CD4-positive, alpha-beta T cell treated with Interleukin-15 for 1 hour (primary cell): ENCODE results near the gene AHCYL1.

ENCODE experiments used
- DNase-seq: peaks from one replicate; pipeline ENCODE4 v3.0.0-alpha.2; 2020

AHCYL1 gene

DNA sequence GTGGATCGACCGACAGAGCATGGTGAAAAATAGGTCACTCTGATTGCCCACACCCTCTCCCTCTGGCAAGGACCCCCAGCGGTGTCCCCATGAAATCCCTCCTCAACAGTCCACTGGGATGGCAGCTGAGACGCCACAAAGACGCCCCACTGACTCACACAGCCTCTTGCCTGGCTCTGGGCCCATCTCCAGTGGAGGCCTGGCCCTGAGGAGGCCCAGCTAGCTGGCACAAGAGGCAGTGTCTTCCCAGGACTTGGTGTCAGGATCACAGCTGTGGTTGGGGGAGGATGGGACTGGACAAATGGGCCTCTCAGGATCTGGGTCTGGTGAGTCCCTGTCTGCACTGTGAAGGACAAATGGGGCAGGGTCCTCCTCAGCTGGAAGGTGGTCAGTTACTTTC, 81.3 kb downstream of the AHCYL1 start:
- DNase-seq = no peak

DNA sequence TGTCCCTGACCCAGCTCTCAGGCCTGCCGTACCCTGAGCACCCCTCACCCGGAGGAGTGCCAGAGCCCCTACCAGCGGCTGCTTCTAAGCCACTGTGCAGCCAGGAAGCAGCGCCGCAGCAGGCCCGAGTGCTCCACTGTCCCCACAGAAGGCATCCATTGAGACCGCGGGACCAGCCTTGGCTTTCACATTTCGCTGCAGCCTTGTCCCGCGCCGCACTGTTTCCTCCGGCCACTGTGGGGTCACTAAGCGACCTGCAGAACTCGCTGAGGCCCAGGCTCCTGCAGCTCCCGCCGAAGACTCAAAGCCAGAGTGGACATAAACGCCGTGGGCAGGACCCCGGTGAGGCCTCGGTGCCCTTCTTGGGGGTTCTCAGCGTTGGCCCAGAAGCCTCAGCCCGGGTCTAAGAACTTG, 82.9 kb downstream of the AHCYL1 start:
- DNase-seq = no peak

DNA sequence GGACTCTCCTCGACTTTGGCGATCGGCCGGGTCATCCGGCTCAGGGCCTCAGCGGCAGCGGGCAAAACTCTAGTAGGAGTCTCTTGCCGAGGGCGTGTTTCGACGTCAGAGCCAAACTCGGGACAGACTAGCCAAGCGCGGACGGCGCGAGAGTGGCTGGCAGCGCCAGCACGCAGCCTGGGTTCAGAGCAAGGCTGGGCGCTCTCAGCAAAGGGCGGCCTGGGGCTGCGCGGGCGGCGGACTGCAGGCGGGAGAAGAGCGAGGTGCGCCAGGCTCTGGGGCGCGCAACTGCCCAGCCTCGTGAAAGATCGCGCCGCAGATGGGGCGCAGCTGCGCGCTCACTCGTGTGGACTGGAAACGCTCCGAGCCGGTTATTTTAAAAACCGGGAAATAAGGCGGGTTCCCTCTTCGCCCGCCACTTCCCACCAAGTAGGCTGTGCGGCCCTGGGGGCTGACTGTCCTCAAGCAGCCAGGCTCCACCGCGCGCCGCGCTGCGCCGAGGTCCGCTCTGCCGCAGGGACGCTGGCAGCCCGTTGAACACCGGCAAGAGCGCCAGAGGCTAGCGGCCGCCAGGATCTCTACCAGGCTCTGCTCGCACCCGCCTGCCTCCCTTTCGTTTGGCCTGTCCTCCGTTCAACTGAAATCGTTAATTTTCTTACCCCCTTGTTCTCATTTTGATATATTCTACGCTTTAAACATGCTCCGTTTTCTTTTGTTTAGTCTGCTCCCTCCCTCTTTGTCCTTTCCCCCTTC, 83.5 kb downstream of the AHCYL1 start:
- no peak for DNase-seq

DNA sequence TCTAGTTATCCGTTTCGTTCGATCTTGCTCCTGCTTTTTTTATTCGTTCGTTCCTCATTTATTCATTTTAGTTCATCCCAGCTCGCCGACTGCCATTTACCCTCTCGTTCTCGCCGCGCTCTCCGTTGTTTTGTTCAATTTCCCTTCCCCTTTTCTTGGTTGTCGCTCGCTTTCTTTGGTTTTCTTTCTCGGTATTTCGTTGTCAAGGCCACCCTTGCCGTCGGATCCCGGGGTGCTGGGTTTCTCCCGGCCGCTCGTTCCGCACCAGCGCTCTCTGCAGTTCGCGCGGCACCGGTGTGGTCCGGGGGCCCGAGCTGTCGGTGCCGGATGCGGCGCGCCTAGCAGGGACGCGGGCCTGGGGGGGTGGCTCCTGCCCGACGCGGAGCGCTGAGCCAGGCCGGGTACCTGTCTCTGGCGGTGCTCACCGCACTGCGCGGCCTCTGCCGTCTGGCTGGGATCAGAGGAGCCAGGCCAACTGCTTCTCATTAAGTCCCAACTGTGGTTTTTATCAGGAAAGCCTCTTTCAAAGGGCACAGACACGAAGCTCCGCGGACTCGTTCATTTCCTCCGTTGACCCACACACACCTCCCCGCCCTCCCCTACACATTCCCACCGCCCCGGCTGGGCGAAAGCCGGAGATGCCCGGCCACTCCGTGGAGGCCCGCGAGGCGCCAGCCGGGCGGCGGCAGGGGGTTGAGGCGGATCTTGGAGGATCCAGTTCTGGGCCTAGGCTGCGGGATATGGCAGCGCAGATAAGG, 84.3 kb downstream of the AHCYL1 start:
- peak; percentile 27 for DNase-seq

DNA sequence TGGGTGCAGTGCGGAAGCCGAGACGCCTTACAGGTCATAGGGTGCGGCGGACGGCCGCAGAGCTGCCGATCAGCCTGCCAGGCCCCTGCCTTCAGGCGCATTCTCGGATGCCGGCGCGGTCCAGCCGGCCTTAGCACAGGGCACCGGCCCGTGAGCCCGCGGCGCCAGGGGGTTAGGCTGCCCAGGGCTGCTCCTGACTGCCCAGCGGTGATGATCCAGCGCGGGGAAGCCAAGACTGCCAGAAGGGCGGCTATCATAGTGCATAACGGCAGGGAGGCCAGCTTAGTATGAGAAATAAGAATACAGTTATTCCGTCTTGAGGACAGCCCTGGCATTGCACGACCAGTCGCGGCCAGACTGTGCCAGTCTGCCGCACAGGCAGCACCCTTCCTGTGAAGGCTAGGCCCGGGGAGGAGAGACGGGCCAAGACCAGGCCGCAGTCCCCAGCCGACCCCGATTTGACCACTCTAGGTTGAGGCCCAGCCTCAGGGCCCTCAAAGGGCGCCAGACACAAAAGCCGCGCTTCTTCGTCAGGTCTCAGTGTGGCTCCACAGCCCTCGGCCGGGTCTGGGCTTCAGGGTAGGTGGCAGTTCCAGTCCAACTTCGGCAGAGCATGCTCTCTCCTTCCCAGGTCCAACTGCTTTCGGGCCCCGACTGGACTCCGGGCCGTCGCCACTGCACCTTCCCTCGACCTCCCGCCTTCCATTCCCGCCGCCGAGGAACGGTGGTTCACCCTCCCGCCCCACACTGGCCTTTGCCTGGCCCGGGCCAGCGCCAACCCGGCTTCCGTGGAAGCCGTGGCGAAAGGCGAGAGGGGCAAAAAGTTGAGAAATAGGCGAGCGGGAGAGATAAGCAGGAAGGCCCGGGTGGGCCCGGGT, 85.1 kb downstream of the AHCYL1 start:
- no peak for DNase-seq

DNA sequence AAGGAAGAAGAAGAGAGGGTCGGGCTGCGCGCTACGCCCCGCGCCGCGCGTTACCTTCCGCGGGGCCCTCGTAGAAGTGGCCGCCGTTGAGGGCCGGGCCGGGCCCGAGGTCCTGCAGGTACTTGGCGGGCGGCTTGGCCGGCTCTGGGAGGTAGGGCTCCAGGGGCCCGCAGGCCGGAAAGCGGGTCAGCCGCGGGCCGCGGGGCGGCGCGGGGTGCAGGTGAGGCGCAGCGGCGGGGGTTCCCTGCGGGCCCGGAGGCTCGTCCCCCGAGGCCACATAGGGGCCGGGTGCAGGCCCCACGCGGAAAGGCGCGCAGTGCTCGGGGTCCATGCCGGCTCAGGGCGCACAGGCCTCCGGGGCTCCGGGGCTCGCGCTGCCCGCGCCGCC, 85.7 kb downstream of the AHCYL1 start:
- no peak for DNase-seq

DNA sequence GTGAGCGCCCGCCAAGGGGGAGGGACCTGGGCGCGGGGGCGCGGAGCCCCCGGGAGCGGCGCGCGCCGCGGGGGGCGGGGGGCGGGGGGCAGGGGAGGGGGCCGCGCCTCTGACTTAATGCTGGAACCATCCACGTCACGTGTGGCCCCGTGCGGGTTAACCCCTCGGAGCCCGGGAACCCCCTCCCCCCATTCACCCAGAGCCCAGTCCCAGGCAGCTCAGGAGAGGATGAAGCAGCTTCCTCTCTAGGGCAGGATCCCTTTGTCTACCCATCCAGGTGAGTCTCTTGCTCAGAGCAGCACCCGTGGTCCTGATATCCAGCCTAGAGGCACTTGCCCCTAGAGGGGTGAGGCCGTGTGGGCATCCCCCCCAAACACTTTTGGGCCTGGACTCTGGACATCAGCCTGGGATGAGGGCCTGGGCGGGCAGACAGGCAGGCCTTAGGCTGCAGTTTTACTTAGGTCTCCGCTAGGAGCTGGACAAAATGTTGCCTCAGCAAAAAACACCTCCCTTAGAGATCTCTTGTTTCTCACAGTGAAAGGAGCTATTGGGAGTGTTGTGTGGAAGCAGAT, 86.2 kb downstream of the AHCYL1 start, which contains the start of gene ALX3:
Gene ALX3, minus strand, starts transcription at position 2 of the 572 bp plus-strand sequence. CDS start 60 bp downstream, outside the sequence.
- DNase-seq = no peak
